ENCODE measurements around the gene VEGFB.

Gene VEGFB, protein sequence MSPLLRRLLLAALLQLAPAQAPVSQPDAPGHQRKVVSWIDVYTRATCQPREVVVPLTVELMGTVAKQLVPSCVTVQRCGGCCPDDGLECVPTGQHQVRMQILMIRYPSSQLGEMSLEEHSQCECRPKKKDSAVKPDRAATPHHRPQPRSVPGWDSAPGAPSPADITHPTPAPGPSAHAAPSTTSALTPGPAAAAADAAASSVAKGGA

DNA sequence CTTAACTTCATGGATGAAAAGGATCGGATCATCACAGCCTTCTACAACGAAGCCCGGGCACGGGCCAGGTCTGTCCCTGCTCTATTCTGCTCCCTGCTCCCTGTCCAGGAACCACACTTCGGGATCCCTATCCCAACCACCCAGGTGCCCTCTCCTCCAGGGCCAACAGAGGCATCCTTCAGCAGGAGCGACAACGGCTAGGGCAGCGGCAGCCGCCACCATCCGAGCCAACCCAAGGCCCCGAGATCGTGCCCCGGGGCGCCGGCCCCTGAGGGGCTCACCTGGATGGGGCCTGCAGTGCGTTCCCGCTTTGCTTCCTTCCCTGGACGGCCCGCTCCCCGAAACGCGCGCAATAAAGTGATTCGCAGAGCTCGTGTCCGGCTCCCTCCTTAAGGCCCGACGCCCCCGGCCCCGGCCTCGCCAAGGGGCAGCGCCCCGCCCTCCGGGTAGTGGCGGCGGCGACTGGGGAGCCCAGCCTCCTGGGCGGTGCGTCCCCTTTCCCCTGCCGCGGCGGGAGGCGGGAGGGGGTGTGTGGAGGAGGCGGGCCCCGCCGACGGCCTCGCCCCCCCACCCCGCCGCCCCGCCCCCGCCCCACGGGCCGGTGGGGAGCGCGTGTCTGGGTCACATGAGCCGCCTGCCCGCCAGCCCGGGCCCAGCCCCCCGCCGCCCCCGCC lies at the start of gene VEGFB:
Gene VEGFB, plus strand, starts transcription at position 672 of the 674 bp plus-strand sequence. CDS start 250 bp downstream, outside the sequence.
- no peak for DNase-seq

DNA sequence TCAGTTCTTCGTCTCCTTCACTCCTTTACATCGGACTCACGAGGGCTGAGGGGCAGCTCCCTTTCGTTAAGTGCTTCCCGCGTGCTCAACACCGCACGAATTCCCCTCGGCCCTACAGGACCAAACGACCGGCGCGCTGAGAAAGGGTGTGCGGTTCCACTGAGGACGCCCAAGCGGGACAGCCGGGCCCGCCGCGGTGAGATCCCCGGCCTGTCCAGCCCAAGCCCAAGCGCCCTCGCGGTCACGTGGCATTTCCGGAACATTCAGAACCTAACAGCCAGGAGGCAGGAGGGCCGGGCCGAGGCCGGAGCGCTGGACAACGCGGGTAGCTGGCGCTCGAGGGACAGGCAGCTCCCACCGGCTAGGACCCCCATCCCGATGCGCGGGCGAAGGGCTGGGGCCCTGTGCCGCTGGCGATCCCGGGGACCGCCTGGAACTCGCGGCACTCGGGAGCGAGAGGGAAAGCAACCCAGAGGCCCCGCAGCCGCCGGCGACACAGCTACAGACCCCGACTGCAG lies 49.1 kb upstream of the VEGFB start:
- no peak for DNase-seq

DNA sequence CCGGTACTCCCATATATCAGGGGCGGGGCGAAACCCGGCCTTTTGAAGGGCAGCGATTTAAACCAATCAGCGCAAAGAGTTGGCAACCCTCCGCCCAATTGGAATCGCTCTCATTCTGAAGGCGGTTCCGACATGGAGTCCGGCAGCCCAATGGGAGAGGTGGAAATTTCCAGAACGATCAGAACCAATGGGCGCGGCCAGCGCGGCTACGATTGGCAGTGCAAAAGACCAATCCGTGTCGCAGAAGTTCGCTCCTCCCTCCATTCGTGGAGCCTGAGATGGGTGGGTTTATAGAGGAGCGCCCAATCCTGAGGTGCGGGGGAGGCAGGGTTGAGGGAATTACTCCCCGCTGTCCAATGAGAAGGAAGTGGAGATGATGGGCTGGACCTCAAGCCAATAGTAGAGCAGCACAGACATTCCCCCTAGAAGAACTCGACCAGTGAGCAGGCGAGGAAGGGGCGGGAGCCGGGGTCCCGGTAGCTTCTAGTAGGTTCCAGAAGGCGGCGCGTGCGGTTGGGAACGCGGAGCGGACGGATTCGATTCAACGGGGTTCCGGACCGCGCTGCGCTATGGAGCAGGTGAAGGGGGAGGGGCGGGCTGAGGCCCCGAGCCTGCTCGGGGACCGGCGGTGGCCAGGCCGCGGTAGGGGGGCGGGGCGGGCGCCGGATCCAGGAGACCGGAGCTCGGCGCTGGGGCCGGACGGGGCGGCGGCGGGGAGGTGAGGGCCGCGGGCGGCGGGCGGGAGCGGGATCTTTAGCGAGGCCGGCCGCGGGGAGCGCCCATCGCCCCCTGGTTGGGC lies 48.5 kb upstream of the VEGFB start, which contains the start of gene STIP1:
Gene STIP1, plus strand, starts transcription at position 479 of the 799 bp plus-strand sequence. Its CDS starts 91 bp downstream, at position 570.
- DNase-seq, result peak; percentile 99

DNA sequence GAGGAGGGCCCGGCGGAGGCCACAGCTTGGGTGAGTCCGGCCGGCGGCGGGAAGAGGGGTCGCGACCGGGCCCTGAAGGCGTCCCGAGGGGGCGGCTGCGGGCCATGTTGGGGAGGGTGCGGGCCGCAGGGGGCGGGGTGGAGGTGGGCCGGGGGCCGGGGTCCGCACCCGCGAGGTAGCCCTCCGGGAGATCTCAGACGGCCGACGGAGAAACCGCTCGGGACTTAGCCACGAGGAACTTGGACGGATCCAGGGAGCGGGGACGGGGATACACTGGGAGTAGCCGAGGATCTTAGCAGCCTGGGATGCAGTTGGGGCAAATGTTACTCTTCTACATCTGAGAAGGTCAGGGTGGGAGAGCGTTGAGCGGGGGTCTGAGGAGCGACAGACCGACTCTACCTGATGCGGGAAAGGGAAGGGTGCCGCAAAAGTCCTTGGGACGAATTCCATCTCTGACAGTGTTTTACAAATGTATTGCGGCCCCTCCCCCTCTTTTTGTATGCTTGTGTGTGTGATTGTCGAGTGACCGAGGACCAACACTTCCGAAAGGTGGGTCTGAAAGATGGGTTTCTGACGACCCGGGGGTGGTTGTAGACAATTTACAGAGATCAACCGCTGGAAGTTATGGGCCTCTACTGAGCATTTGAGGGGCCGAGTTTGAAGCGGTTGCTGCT lies 47.8 kb upstream of the VEGFB start:
- no peak for DNase-seq

DNA sequence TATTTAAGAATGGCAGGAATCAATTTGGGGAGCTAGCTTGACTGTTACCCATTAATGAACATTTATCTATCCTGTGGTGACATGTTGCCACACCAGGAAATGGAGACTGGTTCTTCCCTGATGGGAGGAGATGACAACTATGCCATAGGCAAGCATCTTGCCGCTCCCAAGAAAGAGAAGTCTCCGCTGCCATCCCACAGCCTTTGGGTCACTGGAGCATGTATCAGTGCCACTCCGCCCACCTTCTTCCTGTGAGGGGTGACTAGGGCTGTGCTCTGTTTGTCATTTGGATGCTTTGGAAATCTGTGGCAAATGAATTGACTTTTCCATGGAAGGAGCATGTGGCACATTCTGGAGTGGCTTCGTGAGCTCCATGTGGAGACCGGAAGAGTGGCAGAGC lies 42.0 kb upstream of the VEGFB start:
- no peak for DNase-seq

DNA sequence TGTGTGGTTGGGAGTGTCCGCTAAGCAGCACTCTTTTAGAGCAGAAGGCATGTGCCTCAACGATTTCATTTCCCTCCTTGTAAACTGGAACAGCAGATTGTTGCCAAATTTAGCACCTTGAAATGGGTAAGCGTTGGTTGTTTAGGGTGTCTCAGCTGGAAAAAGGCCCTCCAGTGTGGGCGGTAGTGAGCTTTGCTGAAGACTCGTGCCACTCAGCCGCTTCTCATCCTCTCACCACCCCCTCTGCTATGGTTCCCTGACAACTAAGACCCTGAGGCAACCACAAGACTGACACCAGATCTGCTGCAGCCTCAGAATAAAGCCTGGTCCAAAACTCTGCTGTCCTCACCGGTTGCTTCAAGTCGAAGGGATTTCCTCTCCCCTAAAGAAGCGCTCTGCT lies 37.8 kb upstream of the VEGFB start:
- no peak for DNase-seq

DNA sequence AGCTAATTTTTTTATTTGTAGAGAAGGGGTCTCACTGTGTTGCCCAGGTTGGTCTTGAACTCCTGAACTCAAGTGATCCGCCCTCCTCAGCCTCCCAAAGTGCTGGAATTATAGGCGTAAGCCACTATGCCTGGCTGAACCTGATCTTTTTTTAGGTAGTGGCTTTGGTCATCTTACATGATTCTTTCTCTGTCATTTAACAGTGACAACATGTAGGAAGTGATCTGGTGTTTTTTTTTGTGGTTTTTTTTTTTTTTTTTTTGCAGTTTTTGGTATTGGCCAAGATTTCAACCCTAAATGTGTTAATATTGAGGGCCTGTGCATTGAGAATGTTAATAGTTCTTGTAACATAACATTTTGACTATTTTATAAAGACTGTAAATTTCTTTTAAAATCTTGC lies 35.9 kb upstream of the VEGFB start:
- DNase-seq, result no peak

DNA sequence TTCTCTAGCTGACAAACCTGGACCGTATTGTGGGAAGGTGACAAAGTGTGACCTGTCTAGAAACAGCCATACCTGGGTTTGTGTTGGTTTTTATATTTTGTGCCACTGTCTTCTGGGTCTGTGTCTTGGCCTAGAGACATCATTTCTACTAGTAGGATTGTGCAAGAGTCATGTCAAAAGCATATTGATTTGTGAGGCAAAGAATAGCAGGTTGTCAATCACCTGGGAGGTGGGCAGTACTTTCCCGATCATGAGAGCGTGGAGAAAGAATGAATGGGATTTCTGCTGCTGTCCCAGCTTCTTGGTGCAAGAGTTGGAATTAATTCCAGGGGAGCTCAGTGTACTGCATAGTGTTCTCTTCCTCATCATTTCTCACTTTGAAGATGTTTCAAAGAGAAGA lies 32.8 kb upstream of the VEGFB start:
- DNase-seq, result no peak

DNA sequence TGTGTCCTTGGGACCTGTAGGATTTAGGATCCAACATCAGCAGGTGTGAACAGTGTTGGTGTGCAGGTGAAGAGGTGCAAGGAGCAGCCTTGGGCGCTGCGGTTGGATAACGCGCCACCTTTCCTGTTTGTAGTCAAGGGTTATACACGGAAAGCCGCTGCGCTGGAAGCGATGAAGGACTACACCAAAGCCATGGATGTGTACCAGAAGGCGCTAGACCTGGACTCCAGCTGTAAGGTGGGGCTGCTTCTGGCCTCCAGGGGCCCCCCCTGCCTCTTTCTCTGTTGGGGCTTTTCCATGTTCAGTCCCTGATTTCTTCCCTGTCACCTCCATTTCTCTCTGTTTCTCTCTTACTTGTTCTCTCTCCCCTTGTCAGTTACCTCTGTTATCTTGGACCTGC lies 31.4 kb upstream of the VEGFB start:
- no peak for DNase-seq

DNA sequence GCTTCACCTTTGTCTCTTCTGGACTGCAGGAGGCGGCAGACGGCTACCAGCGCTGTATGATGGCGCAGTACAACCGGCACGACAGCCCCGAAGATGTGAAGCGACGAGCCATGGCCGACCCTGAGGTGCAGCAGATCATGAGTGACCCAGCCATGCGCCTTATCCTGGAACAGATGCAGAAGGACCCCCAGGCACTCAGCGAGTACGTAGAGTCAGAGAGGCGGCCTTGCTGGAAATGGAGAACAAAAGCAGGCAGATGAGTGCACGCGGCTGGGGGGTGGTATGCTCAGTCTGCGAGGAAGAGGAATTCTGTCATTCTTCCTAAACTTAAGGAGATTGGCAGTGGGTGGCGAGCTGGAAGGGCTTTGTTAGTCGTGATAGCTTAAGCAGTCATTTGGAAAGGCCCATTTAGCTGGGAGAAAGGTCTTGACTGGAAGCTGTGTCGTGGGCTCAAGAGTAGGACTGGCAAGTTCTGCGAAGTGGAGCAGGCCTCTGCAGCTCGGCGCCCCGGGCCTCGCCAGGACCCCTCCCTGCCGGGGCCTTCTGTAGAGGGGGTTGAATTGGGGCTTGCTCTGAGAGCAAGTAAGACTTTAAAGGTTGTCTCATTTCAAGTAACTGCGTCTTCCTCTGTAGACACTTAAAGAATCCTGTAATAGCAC lies 30.8 kb upstream of the VEGFB start:
- DNase-seq, result no peak

DNA sequence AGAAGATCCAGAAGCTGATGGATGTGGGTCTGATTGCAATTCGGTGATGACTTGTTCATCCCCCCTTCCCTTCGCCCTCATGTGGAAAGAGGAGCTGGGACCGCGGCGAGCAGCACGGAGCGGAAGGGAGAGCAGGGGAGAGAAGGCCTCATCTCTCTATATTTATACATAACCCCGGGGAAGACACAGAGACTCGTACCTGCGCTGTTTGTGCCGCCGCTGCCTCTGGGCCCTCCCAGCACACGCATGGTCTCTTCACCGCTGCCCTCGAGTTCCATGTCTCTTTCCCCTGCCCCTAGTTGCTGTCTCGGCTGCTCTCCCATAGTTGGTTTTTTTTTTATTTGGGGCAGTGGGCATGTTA lies 30.3 kb upstream of the VEGFB start:
- no peak for DNase-seq

DNA sequence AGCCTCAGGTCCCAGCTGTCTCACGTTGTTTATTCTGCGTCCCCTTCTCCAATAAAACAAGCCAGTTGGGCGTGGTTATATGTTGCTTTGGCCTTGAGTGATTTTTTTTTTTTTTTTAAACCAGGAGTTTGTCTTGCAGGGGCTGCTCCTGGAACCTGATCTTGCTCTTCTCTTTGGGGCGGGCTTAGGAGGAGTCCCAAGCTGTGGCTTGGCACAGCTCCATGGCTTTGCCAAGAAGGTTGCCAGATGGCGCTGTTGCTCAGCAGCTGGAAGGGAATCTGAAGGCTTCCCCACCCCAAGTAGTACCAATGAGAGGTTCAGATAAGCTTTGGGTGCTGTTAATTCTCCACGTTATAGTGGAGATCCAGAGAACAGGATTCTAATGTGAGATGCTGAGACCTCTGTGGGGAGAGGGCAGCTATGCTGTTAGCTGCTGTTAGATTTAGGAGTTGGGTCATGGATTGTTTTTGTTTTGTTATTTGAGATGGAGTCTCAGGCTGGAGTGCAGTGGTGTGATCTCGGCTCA lies 29.9 kb upstream of the VEGFB start:
- DNase-seq, result peak in 1 of 2 experiments; percentile 36

DNA sequence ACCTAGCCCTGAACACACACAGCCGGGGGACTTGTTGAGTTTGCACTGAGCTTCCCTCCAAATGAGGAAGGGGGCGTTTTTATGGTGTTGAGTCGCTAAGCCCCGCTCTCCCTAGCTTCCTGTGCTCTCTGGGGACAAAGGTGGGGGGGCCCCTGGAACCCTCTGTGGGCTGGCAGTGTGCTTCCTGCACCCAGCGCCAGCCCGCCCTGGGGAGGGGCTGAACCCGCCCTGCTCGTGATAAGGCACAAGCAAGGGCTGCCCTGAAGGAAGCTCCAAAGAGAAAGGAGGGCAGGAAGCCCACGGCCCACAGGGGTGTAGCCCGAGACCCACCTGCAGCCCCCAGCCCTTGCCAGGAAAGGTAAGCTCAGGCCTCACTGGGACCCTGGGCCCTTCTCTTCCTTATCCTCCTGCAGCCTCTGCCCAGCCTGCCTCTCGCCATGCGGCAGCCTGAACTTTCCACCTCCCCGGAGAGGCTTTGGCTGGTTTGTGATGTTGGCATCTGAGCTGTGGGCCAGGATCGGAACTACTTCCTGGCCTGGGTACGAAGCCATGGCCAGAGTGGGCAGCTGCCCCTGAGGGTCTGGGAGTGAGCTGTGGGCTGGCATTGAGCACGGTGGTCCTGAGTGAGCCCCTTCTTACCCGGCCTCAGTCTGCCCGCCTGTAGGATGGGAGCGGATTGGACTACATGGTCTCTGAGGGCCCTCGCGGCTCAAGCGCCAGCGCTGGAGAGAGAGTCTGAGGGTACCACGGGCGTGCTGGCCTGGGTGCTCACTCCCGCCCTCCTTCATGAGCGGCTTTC lies 27.7 kb upstream of the VEGFB start, which contains the start of gene FERMT3:
Gene FERMT3, plus strand, starts transcription at position 265 of the 799 bp plus-strand sequence. CDS start 644 bp downstream, outside the sequence.
- no peak for DNase-seq

DNA sequence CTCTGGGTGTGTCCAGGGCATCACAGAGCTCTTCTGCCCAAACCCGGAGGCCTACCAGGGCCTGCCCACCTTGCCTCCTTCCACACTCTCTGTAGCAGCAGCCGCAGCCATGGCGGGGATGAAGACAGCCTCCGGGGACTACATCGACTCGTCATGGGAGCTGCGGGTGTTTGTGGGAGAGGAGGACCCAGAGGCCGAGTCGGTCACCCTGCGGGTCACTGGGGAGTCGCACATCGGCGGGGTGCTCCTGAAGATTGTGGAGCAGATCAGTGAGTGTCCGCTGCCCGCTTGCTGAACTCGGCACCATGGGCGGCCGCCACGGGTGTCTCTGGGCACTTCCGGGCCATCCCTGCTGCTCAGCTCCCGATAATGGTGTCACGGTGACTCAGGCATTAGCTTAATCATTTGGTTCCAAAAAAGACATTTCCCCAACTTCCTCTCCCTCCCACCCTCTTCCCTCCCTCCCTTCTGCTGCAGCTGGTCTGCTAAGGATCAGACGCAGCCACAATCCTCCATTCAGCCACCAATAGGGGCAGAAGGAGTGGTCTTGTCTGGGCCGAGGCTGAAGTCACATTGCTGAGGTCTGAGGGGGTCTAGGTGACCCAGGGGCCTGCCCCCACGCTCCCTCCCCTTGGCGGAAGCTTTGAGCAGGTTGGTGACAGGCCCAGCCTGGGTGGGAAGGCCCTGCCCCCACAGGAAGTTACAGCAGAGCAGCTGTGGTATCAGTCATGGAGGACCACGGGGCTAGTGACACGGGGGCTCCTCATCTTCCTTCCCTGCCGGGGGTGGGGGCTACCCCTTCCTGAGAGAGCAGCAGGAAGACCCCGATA lies 26.9 kb upstream of the VEGFB start:
- DNase-seq, result no peak

DNA sequence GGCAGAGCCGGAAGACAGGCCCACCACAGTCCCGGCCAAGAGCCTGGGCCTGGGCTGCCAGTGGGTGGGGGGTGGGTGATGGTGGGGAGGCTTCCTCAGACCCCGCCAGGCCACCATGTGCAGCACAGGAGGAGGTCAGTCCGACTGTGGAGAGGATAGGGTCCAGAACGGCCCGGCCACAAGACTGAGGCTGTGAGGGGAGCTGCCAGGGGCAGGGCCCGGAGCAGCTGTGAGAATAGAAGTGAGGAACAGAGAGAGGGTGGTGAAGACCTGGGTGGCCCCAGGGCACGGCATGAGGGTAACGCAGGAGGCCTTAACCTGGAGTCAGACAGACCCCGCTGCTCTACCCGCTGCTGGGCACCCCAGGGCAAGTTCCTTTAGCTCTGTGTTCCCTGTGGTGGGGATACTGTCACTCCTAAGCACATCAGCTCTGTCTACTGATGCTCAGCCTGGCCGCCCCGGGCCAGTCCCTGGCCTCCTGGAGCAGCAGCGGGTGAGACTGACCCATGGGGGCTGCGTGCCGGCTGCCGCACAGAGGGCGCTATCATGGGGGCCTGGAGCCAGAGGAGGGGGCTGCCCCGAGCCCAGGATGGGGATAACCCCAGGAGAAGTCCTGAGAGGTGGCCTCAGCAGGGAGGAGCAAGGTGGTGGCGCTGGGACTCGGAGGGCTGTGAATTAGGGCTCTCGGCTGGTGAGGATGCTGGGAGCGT lies 26.1 kb upstream of the VEGFB start:
- DNase-seq, result no peak

DNA sequence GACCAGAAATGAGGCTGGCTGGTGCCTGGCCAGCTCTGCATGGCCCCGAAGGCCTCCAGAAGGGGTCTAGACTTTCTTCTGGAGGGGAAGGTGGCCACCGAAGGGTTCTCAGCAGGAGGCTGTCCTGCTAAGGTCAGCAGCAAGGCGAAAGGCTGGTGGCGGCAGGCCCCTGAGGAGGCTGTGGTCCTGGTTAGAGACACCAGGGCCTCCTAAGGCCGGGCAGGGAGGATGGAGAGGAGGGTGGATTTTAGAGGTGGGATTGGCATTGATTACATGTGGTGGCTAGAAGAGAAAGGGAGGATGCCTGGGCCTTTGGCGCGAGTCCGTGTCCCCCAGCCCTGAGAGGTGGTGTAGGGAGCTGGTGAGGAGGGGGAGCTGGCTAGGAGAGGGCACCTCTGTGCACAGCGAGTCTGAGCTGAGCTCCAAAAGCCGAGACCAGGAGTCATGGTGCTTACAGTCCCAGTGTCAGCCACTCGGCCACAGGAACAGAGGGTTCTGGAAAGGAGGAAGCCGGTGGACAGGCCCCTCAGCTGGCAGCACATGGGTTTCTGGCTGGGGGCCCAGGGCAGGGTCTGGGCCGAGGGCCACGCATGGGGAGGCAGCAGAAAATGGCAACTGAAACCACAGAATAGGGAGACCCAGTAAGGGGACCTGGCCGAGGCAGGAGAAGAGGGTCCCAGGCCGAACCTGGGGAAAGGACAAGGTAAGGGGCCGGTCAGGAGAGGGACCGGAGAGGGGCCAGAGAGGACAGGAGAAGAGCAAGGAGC lies 25.4 kb upstream of the VEGFB start:
- no peak for DNase-seq

DNA sequence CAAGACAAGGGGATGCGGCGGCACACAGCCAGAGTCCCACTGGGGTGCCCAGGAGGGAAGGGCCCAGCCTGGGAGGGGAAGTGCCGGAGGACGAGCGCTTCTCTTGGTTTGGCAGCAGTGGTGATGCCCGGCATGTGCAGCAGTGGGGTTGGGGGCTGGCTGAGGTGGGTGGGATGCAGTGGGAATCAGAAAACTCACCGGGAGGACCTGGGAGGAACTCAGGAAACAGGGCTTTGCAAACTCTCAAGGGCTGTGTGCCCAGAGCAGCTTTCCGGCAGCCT lies 24.9 kb upstream of the VEGFB start:
- no peak for DNase-seq

DNA sequence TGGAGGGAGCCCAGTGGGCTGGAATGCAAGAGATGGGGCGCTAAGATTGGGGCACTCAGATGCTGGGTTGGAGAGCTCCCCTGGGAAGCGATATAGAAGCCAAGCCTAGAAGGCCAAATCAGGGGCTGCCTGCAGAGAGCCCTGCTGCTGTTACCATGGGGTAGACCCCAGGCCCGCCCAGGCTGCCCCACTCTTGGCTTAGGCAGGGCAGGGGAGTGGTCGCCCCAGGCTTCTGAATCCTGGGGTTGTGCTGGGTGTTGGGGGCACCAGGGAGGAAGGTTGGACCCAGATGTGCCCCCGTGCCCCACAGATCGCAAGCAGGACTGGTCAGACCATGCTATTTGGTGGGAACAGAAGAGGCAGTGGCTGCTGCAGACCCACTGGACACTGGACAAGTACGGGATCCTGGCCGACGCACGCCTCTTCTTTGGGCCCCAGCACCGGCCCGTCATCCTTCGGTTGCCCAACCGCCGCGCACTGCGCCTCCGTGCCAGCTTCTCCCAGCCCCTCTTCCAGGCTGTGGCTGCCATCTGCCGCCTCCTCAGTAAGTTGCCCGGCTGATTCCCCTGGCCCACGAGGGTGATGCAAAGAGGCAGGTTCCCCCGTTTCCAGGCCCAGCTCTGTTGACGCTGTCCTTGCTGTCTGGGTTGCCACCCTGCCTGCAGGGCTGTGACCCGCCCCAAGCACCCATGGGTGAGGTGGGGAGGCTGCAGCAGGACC lies 23.9 kb upstream of the VEGFB start:
- DNase-seq, result peak in 1 of 2 experiments; percentile 34

All from cerebellar nuclear complex (tissue), 1 donor.